ES-I3 (cell line): ENCODE data around the gene ANO1.
A peak's percentile ranks its signal among the peaks of the same experiment; 100 is the strongest.

Experiments used
- H3K36me3 ChIP-seq: 2 replicates; pipeline ENCODE4 v1.6.1; 2013; ENCODE audit warnings: mild to moderate bottlenecking, low read length, control low read depth, moderate library complexity; ENCODE audit not compliant: insufficient read depth
- H3K4me1 ChIP-seq: 2 replicates; pipeline ENCODE4 v1.6.1; 2013; ENCODE audit warnings: mild to moderate bottlenecking, control low read depth, low read length; ENCODE audit not compliant: insufficient read depth
- H3K9ac ChIP-seq: 2 replicates; pipeline ENCODE4 v1.6.1; 2013; ENCODE audit warnings: low read depth, mild to moderate bottlenecking, low read length, moderate library complexity
- H3K9me3 ChIP-seq: 2 replicates; pipeline ENCODE4 v1.6.1; 2013; ENCODE audit warnings: mild to moderate bottlenecking, low read length, moderate library complexity; ENCODE audit not compliant: control insufficient read depth, insufficient read depth

ANO1 gene

DNA sequence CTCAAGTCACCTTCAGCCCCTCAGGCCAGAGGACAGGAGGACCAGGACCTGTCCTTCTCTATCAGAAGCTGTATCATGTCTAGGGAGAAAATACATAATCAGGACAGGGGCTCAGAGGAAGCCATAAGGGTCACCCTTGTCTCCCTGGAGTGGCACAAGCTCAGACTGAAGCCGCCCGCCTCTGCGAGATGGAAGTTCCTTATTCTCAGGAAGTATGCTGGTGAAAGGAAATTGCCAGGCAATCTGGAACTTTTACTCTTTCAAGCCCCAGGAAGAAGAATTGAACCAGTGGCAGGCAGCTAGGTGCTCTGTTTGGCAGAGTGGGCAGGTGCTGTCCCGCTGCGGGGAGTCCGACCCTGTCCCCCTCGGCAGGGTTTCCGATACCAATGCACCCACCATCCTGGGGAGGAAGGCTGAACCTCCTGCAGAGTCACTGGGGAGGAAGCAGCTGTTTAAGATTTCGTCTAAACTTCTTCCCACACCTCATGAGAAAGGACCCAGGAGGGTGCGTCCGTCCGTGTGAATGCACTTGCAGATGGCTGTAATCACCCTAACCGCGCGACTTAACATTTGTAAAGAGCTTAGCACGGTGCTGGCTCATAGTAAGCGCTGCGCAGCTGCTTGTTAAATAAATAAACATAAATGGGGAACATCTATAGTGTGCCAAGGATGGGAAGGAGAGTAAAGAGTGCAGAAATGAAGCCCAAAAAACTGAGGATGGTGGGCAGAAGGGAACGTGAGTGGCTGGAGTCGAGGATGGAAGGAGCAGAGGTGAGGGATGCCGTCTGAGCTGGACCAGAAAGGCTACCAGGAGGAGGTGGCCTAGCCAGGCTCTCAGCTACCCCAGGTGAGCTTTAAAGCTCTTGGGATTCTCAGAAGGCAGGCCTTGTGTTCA is 5.0 kb upstream of the ANO1 start:
- Histone ChIP-seq H3K9ac (no peak overlapping the region), H3K4me1 (peaks cover 14% of the 10 kb centered on the region; the same call in 1 of the 2 replicates), H3K36me3 (no peaks in the 10 kb centered on the region), H3K9me3 (no peaks in the 10 kb centered on the region)

DNA sequence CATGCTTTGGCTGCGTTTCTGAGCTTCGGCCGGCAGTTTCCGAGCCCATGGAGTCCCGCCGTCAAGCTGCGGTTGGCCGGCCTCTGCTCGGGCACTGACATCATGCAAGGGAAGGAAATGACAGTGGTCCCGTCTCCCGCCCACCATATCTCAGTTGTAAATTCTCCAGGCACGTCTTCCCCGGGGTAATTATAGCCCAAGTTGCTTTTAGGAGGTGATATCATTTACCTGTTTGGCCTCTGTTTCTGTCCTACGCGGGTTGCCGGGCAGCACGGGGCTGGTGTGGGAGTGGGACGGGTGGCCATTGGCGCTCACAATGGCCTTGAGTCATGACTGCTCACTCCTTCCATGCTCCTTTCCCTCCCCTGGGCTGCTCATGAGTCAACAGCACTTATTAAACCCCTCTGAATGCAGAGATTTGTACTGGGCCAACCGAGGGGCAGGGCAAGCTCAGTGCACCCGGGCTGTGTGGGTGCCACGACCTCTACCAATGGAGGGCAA is 4.2 kb upstream of the ANO1 start:
- Histone ChIP-seq H3K36me3 (no peaks in the 10 kb centered on the region), H3K9me3 (no peaks in the 10 kb centered on the region), H3K4me1 (peaks cover 8% of the 10 kb centered on the region; the same call in 1 of the 2 replicates), H3K9ac (no peak overlapping the region; the same call in 1 of the 2 replicates)

DNA sequence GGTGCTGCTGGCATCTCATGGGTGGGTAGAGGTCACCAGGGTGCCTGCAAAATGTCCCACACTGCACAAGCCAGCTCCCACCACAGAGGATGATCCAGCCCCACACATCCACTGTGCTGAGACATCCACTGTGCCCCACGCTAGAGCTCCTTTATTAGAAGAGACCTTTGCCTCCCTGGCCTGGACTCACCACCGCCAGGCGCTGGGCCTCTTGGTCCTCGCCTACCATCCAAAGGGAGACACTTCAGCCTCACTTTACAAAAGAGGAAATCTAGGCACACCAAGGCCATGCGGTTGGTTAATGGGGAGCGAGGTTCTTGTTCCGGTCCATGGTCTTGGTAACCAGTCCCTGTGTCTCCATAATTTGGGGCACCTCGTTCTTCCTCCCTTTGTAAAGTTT is 3.4 kb upstream of the ANO1 start:
- Histone ChIP-seq H3K9me3 (no peaks in the 10 kb centered on the region), H3K36me3 (no peaks in the 10 kb centered on the region), H3K4me1 (peaks cover 8% of the 10 kb centered on the region; the same call in 1 of the 2 replicates), H3K9ac (no peak overlapping the region)

DNA sequence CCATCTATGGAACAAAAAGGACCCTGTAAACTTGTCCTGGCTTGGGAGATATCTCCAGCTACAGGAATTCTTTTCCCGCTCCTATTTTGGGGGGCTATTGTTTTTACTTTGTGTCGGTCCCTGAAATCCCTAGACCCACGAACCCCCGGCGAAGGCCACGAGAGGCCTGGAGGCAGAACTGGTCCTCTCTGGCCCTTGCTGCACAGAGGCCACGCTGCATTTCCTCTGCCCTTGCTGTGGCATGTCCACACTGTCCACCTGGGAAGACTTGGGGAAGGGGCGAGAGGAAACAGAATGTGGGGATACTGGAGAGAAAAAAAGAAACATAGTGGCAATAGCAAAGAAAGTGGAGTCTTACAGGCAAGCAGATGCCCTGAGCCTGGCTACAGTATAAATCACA is 2.3 kb upstream of the ANO1 start:
- Histone ChIP-seq H3K9ac (no peak overlapping the region), H3K4me1 (peaks cover 8% of the 10 kb centered on the region; the same call in 1 of the 2 replicates), H3K9me3 (no peaks in the 10 kb centered on the region), H3K36me3 (no peaks in the 10 kb centered on the region)

DNA sequence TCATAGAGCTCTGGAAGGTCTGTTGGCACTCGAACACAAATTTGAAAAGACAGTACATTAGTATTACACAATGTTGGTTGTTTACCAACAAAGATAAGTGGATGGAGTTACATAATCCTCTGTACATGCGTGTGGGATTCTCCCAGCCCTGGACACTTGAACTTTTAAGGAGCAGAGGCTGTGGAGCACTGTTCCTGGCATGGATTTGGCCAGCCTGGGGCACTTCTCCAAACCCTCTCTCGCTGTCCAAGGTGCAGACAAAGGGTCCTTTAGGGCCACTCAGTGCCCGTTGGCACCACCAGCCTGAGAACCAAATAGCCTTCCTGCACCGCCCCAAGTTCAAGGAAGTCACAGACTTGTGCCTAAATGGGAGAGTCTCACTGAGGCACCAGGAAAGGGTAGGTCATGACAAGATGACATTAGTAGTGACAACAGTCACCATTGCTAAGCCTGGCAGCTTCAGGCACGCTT is 1.6 kb upstream of the ANO1 start:
- no peaks in the 10 kb centered on the region for H3K36me3 ChIP-seq
- H3K9me3 ChIP-seq, result no peaks in the 10 kb centered on the region
- H3K4me1 ChIP-seq, result peaks cover 8% of the 10 kb centered on the region; the same call in 1 of the 2 replicates
- no peak overlapping the region for H3K9ac ChIP-seq

DNA sequence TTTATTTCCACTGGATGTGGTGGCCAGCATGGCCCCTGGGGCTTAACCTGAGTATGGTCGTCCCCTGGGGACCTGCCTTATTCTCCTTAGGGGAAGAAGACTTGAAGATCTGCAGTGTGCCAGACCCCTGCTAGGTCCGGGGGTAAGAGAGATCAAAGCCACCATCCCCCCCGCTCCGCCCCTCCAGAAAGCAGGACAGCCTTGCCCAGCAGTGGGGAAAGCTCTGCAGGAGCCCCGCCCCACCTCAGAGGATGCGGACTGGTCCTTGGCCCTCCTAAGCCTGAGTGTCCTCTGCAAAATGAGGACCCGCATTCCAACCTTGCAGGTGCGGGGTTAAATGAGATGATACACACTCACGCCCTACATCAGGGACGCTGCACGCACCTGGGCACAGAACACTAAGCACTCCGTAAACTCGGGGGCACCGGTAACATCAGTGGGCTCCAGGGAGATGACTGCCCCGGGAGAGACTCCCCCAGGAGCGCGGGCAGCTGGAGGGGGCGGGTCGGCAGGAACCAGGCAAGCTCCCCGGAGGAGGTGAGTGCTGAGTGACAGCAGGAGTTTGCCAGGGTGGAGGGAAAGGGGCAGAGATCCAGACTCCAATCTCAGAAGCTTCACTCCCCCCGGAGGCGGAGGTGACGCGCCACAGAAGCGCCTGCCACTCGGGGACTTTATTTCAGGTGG is 564 bp upstream of the ANO1 start:
- H3K9me3 ChIP-seq, result no peaks in the 10 kb centered on the region
- peak overlapping the region; percentile 30; the same call in 1 of the 2 replicates for H3K9ac ChIP-seq
- peaks cover 8% of the 10 kb centered on the region; the same call in 1 of the 2 replicates for H3K4me1 ChIP-seq
- H3K36me3 ChIP-seq, result no peaks in the 10 kb centered on the region

DNA sequence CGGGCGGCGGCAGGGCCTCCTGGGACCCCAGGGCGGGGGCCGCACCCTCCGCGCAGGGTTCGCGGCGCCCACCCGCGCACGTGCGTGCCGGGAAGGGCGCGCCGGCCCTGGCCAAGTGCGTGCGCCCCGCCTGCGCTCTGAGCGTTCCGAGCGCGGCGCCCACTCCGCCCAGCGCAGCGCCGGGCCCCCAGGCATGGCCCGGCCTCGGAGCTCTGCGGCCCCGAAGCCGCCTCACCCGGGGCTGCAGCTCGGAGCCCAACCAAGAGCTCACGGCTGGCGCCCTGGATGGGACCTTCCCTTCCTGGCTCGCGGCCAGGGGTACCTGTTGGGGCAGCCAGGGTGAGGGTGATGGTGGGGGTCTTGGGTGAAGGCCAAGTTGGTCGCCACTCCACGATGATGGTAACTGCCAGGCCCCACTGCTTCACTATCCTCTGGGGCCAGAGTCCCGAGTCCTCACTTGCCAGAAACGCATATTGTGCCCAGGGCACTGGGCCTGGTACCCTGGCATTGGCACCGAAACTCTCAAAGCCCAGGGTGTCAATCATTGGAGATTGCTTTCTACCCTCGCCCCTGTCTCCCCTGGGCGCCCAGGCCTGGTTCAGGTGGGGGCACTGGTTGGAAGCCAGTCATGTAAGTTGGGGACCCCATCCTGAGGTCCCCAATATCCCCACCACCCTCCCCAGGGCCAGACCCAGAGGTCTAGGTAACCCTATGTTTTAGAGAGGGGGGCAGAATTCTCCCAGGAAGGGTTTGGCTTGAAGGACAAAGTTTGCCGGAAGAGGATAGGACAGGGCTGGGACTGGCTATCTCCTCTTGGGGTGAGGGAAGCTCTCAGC is 882 bp downstream of the ANO1 start:
- no peaks in the 10 kb centered on the region for H3K36me3 ChIP-seq
- H3K4me1 ChIP-seq, result 0 out of 2 replicates have a peak, but pooled peaks cover 3% of the 10 kb centered on the region
- no peaks in the 10 kb centered on the region for H3K9me3 ChIP-seq
- H3K9ac ChIP-seq, result peak overlapping the region; percentile 46; the same call in 1 of the 2 replicates

DNA sequence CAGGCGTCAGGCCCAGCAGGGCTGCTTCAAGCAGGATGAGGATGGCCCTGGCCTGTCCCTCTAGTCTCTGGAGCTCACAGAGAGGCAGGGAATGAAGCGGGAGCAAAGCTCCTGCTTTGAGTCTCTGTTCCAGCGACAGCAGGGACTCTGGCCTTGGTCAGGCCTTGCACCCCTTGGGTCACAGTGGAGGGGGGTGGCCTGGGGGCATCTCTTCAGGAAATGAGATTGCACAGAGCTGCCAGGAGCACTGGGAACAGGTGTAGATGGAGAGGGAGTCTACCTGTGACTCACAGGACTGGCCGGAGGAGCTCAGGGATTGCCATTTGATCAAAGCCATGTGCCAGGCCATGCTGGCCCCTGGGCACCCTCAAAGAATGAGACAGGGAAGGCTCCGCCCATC is 1.6 kb downstream of the ANO1 start:
- H3K9ac ChIP-seq, result no peak overlapping the region
- H3K36me3 ChIP-seq, result no peaks in the 10 kb centered on the region
- H3K9me3 ChIP-seq, result no peaks in the 10 kb centered on the region
- H3K4me1 ChIP-seq, result no peaks in the 10 kb centered on the region

DNA sequence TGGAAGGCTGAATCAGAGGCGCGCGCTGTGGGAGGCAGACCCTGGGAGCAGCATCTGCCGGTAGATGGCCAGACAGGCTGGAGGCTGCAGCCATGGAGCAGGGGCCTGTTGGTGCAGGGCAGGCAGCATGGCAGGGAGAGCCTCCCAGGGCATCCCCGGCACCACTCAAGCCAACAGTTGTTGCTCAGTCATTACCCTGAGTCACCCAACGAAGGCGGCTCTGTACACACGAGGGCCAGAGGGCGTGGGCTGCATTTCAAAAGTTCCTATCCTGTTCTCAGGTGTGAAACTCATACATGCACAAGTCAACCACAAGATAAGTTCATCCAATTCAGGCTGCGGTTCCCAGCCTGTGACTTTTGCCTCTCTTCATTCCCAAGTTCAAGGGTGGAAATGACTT is 2.6 kb downstream of the ANO1 start:
- no peaks in the 10 kb centered on the region for H3K4me1 ChIP-seq
- H3K9ac ChIP-seq, result no peak overlapping the region

DNA sequence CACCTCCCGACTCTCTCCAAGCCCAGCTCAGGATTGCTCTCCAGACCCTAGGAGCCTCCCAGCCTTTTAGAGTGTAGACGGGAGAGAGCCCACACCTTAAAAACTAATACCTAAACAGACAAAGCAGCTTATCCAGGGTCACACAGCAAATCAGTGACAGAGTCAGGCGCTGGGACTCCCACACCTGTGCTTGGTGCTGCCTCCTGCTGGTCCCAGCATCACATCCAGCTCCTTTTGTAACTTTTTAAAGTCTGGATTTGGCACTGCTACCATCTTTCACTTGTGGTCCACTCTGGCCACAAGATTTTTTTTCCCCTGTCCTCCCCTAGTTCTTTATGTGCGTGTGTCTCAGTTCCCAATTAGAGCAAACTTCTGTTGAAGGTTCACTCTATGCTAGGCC is 4.7 kb downstream of the ANO1 start:
- H3K4me1 ChIP-seq, result no peaks in the 10 kb centered on the region
- H3K36me3 ChIP-seq, result no peaks in the 10 kb centered on the region
- H3K9ac ChIP-seq, result no peak overlapping the region
- no peaks in the 10 kb centered on the region for H3K9me3 ChIP-seq

More for the DNA sequence above, 2.6 kb downstream of the ANO1 start:
- H3K9me3 ChIP-seq, result no peaks in the 10 kb centered on the region
- H3K36me3 ChIP-seq, result no peaks in the 10 kb centered on the region

DNA sequence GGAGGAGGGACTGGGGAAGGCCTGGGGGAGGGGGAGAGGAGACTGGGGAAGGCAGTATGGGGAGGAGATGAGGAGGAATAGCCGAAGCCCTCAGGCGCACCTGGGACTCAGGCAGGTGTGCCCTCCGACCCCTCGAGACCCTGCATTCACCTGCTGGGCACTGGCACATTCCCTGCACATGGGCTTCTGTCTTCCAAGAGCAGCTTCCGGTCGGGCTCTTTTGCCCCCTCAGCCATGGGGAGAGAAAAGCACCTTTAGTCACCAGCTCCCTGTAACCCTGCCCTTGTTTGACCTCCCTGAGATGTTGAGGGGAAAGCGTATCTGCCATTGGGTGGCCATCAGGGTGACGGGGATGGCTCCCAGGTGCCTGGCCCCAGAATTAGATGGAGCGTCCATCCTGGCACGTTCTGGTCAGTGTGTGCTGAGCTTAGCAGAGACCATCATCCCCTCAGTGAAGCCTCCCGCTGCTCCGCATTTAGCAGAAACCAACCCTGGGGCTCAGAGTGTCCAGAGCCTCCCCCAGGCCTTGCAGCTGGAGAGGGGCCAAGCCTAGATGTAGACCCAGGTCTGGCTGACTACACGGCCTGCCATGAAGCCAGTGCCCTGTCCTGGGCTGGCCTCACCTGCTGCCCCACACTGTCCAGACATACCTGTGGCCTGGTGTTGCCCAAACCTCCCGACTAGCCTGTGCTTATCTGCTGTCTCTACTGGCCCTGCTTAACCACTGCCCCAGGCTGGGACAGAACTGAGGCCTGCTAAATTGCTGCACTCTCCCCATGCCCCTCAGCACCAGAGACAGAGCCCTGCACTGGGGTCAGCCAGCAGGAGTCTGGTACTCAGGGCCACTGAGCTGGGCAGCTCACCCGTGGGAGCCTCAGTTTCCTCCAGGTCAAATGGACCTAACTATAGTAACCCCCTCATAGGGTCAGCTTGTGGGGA is 6.2 kb downstream of the ANO1 start:
- Histone ChIP-seq H3K9ac (no peak overlapping the region), H3K9me3 (no peaks in the 10 kb centered on the region), H3K4me1 (no peaks in the 10 kb centered on the region), H3K36me3 (no peaks in the 10 kb centered on the region)

DNA sequence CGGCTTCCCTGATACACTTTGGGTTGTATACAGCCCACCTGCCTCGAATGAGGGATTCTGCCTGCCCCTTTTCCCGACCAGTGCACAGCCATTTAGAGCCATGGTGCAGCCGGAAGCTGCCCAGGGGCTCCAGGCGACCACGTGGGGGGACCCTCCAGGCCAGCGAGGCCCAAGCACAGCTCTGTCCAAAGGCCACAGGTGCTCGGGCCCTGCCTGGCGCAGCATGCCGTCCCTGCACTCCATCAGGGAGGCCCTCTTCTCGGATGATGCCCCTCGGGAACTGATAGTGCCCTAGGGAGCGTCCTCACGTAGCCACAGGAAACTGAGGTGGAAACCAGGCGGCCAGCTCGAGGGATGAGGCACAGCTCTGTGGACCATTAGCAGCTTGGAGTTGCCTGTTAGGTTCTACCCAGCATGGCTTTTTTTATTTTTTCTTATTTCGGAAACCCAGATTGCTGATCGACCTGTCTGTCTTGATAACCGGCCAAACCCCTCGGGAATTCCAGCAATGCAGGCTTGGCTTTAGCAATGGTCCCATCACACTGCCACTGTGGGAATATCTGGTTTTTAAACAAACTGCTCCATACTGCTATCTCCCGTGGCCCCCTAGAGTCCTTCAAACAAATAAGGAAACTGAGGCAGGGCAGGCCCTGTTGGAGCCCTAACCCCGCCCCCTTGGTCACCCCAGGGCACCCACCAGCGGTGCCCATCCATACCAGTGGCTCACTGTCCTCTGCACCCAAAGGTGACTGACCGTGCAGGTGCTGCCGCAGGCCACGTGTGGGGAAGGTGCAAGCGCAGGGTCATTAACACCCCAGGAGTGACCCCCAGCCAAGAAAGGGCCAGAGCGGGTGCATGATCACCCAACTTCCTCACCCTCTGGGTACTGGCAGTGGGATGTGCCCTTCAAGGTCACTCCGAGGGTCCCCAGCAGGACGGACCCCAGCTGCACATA is 8.0 kb downstream of the ANO1 start:
- H3K4me1 ChIP-seq, result no peaks in the 10 kb centered on the region
- no peak overlapping the region for H3K9ac ChIP-seq
- no peaks in the 10 kb centered on the region for H3K9me3 ChIP-seq
- no peaks in the 10 kb centered on the region for H3K36me3 ChIP-seq
